Globus pallidus (tissue), 1 donor: Measurements from ENCODE around the gene CARD19.

Experiments used
- DNase-seq: peaks from one replicate; pipeline ENCODE4 v3.0.0-alpha.2; 2015; ENCODE audit warnings: low spot score

The CARD19 gene

DNA sequence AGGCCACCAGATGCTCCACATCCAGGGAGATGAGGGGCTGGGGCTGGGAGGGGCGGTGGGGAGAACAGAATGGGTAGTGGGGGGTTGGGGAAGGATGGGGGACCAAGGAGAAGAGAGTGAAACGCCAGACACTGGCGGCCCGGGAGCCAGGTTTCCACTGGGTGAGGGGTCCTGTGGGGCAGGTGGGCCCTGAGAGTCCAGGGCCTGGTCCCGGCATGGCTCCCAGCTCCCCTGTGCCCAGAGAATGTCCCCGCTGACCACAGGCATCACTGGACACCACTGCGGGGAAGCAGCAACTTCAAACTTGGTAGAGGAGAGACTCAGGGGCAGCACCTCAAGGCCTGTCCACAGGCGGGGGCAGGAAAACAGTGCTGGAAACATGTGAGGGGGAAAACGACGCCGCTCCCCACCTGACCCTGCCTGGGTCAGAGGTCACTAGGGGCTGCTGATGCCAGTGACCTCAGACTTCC, 24.9 kb downstream of the CARD19 start:
- DNase-seq: no peak

- no peak for DNase-seq
Measured at GRCh38 chr9:93121316-93122241, 25.6 kb downstream of the CARD19 start.

GRCh38 chr9:93122721-93123221, 26.8 kb downstream of the CARD19 start:
- no peak for DNase-seq

- no peak for DNase-seq
Measured at GRCh38 chr9:93123561-93124283, 27.7 kb downstream of the CARD19 start.

GRCh38 chr9:93124793-93125192, 28.8 kb downstream of the CARD19 start:
- no peak for DNase-seq

DNA sequence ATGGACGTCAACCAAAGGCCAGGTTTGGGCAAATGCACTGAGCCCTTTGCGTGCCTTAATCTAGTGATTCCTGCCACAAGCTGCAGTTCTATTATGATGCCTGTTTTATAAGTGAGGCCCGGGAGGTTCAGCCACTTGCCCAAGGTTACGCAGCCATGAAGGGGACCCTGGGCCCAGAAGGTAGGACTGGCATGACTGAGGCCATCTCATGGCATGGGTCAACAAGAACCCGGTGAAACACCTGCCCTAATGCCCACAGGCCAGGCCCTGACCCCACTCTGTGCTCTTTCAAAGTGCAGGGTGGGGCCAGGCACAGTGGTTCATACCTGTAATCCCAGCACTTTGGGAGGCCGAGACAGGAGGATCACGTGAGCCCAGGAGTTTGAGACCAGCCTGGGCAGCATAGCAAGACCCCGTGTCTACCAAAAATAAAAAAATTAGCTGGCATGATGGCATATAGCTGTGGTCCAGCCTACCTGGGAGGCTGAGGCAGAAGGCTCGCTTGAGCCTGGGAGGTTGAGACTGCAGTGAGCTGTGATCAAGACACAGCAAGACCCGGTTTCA, 29.4 kb downstream of the CARD19 start:
- DNase-seq: no peak

DNA sequence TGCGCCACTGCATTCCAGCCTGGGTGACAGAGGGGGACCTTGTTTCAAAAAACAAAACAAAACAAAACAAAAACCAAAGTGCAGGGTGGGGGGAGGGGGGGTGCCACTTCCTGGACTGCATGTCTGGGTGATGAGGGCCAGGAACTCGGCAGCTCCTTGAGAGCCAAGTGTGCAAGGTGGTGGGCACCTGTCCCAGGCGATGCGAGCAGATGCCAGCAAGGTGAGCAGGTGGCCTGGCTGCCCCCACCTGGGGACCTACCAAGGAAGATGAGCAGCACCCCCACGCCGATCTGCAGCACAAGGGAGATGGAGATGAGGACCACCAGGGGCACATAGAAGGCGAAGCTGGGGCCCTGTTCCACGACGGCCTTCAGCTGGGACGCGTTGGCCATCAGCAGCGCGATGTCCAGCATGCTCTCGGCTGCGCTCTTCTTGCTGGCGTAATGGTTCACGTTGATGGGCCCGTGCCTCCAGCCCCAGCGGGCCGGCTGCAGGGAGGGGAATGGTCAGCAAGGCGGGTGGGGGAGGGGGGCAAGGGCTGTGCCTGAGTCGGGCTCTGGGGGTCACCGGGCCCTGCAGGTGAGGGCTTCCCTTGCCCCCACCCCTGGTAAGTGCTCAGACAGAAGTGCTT, 30.2 kb downstream of the CARD19 start:
- no peak for DNase-seq

- no peak for DNase-seq
Measured at GRCh38 chr9:93126825-93127368, 30.9 kb downstream of the CARD19 start.

- DNase-seq: peak; percentile 65
Measured at GRCh38 chr9:93127395-93127911, 31.4 kb downstream of the CARD19 start.

DNA sequence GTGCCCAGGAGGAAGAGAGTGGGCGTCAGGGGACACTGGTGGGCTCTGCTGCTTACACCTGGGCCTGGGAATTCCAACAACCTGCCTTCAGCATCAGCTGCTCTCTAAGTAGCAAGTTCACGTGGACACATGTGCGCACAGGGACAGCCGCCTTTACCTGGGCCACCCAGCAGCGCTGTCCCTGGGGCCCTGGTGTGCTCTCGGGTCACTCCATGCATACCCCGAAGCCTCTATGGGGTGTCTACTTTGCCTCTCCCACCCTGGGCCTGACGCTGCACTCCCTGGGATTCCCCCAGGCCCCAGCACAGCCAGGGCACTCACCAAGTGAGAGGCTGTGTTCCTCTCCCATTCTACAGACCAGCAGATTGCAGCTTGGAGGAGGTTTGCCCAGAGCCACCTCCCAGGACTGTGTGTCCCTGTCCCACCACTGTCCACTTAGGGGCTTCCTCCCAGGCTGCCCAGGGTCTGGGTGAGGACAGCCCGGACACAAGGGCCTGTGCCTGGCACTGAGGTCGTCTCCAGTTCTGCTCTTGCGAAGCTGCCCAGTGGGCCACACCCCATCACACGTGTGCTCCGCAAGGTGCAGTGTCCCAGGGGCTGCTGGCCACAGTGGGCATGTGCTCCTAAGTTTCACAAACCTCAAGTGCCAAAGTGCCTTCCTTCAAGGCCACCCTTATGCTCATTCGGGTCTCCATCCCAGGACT, 32.1 kb downstream of the CARD19 start:
- no peak for DNase-seq

GRCh38 chr9:93128715-93129224, 32.8 kb downstream of the CARD19 start:
- DNase-seq: no peak

DNA sequence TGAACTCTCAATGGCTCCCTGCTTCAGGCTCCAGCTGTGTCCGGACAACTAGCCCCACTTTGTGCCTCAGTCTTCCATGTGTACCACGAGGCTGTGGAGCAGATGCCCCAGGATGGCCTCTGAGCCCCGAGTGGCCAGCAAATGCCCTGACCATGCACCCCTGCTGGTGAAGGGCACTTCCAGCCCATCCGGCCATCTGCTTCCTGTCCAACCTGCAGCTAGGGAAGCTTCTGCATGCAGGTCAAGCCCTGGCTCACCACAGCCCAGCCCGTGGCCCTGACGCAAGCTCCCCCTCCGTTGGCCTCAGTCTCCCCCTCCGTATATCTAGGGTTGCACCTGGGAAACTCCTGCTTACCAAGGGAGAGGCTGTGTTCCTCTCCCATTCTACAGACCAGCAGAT, 33.3 kb downstream of the CARD19 start:
- peak; percentile 50 for DNase-seq

DNA sequence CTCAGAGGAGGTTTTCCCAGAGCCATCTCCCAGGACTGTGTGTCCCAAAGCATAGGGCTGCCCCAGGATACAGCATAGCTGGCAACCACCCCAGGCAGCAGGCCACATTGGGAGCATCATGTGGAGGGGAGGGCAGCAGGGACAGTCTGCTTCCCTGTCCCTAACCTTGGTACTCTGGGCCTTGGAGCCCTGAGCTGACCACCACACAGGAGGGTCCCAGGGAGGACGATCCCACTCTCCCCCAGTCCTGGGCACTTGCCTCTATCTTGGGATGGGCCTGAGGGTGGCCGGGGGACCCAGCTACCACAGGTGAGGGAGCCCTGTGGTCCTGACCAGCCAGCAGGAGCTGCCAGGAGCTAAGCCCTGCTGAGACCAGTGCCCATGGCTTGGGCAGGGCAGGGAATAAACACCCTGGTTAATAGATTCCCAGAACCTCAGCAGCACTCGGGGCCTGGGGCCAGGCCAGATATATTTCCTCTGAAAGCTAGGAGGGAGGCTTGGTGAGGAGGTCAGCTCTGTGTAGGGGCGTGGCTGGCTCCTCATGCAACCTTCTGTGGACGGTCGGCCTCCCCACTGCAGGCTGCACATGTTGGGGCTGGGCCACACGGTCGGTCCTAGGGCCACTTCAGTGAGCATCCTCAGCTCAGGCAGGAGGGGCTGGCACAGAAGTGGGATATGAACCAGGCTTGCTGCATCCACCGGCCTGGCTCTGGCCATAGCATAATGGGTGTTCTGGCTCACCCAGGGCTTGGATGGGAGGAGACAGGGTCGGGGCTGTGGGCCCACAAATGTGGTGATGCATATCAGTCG, 33.9 kb downstream of the CARD19 start:
- no peak for DNase-seq

- DNase-seq: no peak
Measured at GRCh38 chr9:93130861-93131481, 35.0 kb downstream of the CARD19 start.

GRCh38 chr9:93131599-93132286, 35.7 kb downstream of the CARD19 start:
- DNase-seq: no peak

DNA sequence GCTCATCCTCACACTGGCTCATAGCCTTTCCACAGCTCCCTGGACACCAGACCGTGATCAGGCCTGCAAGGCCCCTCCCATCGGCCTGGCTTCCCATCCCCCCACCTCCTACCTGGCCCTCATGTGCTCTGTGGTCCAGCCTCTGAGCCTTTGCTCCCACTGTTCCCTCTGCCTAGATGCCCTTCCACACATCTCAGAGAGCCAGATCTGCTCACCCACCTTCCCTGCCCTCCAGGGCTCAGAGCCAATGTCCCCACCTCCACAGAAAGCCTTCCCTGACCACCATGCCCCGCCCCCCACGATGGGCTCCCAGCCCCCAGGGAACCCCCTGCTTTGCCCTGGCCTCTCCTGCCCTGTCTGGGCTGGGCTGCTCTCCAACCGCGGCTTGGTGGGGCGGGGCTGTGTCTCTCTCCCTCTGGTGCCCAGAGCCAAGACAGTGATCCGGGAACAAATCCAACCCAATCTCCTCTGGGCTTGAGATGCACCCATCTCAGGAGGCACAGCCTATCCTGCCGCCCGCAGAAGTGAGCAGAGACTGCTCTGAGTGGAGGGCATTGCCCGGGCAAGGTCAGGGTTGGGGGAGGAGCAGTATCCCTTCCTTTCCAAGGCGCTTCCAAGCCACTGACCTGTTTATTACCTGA, 36.4 kb downstream of the CARD19 start:
- peak; percentile 71 for DNase-seq

DNA sequence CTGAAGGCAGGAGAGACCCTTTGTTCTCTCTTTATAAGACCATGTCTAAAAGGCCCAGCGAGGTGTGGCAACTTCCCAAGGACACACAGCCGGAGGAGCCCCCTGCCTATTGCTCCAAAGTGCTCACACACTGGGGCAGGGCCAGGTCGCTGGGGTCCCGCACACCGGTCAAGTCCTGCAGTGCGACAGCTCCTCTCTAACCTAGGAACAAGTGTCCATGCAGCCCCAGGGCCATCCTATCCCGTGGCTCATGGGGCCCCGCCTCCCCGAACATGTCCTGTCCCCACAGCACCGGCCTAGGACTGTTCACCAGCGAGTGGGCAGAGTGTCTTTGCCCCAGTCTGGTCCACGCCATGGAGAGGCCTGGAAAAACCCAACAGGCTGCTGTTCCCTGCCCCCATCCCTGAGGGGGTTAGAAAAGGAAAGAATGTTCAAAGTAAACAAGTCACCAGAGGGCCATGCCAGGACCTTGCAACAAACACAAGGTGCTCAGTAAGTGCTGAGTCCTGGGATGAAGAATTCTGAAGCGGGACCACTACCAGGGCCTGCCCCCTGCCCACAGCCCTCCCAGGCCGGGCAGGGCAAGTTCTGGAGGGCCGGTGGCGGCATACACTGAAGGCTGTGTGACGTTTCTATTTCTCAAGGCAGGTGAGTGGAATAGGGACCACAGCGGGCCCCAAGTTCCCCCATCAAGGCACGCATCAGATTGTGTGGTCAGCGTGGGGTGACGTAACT, 37.1 kb downstream of the CARD19 start:
- no peak for DNase-seq

DNA sequence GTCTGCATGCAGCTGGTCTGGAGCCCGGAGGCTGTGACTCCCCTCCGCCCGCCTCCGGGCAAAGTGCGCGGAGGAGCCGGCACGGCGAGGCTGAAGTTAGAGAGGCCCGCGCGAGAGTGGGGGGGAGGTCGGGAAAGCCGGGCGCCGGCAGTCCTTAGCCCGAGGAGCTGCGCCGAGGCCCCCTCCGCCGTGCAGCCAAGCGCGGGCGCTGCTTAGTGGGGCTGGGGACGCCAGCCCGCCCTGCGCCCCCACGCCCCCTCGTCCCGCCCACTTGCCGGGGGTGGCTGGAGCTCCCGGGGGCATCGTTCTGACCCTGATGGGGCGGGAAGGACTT, 37.6 kb downstream of the CARD19 start:
- DNase-seq: peak; percentile 77
